Gastroesophageal sphincter (tissue), 3 donors: ENCODE results near the gene CMTM6.

Source experiments
- CTCF ChIP-seq, 4 experiments: fragments of 200-600 bp in 2 of 4; fragments of 450-650 bp in 2 of 4; sonication (generic) in 1 of 4; IDR thresholded peaks; one replicate each; pipeline ENCODE4 v1.5.1; 2017 to 2019; ENCODE audit warnings: antibody characterized with exemption in 4 of 4, mild to moderate bottlenecking in 2 of 4, moderate library complexity in 2 of 4
- EP300 ChIP-seq: sonication (generic); formaldehyde crosslinking; IDR thresholded peaks from one replicate; pipeline ENCODE4 v1.6.1; 2017; ENCODE audit warnings: antibody characterized with exemption, mild to moderate bottlenecking
- POLR2A ChIP-seq, 2 donors: fragments of 450-650 bp; IDR thresholded peaks; one replicate each; pipeline ENCODE4 v1.6.1; 2017; ENCODE audit warnings: antibody characterized with exemption in 2 of 2, mild to moderate bottlenecking in 2 of 2, moderate library complexity in 1 of 2
- POLR2AphosphoS5 ChIP-seq: sonication (generic); formaldehyde crosslinking; IDR thresholded peaks from one replicate; pipeline ENCODE4 v1.6.1; 2017; ENCODE audit warnings: antibody characterized with exemption

GRCh38 chr3:32481791-32482631 lies 20.6 kb downstream of the CMTM6 start:
- TF ChIP-seq CTCF (IDR thresholded peaks at IDR 0.05) = no peak
- TF ChIP-seq POLR2AphosphoS5 = no peak
- TF ChIP-seq POLR2A (IDR thresholded peaks at IDR 0.05) = no peak
- TF ChIP-seq EP300 = no peak
